HG03045 (cell line): ENCODE results near the gene DHDH.
"Not testable (repeated sequence)": the region's sequence is repeated elsewhere in the genome, so short reads cannot be mapped to it uniquely, and the experiment has no call there.

Source experiments
- ATAC-seq: cut with Tn5 transposase; IDR thresholded peaks from one replicate; pipeline ENCODE4 v1.9.1; 2021; ENCODE audit warnings: mild to moderate bottlenecking, moderate library complexity; ENCODE audit not compliant: unreplicated experiment

The DHDH gene

GRCh38 chr19:48933382-48933932 is at the start of gene DHDH:
Gene DHDH (plus strand): TSS chr19:48933699. CDS start chr19:48933722, 23 bp downstream.
- peak; percentile 68 for ATAC-seq

DNA sequence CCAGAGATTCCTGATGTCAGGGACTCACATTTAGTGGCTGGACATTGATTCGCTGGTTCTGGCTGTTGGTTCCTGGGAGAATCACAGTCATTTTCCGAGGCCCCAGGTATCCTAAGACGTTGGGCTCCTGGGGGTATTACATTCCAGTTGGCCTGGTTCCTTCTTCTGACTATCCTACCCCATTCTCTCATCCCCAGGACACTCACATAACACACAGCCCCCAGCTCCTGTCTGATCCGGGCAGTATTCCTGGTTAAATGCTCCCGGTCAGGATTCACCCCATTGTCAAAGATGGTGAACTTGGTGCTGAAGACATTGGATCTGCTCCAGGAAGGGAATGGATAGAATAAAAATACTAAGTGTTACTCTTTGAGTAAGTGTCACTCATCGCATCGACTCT is 49.8 kb upstream of the DHDH start:
- no peak for ATAC-seq

DNA sequence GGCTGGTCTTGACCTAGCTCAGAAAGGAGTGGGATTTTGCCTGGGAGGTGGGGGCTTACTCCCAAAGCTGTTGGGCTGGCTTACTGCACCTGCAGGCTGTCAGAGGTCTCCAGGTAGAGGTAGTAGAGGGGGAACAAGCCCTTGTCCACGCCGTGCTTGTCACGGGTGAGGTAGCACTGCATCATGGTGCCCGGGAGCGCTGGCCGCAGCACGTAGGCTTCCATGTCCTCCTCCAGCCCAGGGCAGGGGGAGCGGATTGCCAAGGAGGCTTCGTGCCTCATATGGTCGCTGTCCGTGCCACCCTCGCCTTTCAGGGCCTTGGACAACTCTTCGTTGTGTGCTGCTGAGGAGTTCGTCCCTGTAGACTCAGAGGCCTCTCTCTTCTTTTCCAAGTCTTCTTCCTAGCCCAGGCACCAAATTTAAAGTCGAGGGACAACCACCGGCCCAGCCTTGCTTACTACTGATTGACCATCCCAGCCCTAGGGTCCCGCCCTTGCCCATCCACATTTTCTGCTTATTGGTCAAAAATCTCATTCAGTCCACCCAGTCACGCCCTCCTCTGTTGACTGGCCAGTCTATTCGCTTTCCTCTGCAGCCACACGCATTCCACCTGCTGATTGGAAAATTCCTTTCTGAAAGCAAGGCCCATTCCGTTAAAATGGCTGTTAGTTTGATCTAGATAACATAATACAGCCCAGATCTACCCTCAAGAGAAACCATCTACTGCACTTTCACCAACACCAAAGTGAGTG is 45.5 kb upstream of the DHDH start:
- no peak for ATAC-seq

- not testable (repeated sequence) for ATAC-seq
These were observed 44.0 kb upstream of the DHDH start for GRCh38 chr19:48889496-48889895.

GRCh38 chr19:48890551-48890950 is 42.9 kb upstream of the DHDH start:
- ATAC-seq: no peak

GRCh38 chr19:48895226-48895625 is 38.3 kb upstream of the DHDH start:
- no peak for ATAC-seq

GRCh38 chr19:48896191-48896720 is 37.2 kb upstream of the DHDH start:
- ATAC-seq: no peak

DNA sequence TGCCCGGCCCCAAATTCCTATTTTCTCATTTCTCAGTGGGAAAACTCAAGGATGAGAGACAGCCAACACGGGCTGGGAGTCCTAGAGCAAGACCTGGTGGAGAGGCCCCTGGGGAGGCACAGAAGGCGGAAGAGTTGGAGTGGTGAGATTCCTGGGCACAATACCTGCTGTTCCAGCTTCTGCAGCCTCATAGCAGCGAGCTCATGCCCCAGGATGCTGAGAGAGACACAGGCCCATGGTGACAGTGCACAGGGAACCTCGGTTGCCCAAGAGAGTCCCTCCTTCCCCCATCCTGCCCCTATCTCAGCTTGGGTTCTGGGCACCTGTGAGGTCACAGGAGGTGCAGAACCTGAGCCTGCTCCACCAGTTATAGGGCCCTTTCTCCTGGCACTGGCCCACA is 36.3 kb upstream of the DHDH start:
- no peak for ATAC-seq

DNA sequence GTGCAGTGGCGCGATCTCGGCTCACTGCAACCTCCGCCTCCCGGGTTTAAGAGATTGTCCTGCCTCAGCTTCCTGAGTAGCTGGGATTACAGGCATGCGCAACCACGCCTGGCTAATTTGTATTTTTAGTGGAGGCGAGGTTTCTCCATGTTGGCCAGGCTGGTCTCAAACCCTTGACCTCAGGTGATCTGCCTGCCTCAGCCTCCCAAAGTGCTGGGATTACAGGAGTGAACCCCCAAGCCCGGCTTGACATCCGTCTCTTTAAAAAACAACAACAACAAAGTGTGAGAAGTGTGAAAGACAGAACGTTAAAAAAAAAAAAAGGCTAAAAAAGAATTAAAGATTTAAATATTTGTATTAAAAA is 34.1 kb upstream of the DHDH start:
- ATAC-seq: not testable (repeated sequence)

DNA sequence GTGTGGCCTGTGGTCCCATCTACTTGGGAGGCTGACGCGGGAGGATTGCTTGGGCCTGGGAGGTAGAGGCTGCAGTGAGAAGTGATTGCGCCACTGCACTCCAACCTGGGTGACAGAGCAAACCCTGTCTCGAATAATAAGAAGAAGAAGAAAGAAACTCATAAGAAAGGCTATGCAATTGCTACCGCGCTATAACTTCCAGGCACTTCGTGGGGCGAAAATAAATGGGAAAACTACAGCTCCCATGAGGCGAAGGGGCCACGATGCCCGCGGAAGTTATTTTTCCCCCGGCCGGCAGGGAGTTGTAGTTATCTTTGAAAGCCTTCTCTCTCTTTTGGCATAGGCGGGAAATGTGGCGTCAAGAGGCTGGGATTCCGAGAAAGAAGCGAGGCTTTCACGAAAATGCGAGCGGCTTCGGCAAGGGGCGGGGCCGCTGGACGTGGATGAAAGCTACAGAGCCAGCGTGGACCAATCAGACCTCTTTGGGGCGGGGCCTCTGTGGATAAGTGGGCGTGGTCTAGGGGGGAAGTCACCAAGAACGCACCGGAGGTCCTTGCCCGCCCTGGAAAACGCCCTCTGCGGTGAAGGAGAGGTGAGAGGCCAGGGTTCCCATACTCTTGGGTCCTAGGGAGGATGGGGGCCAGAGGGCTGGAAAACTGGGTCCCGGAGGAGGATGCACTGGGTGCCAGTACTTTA is 33.6 kb upstream of the DHDH start, which contains the start of gene NUCB1:
TSS of gene NUCB1 (plus strand) at position 532 of the 696 bp plus-strand sequence. CDS start 485 bp downstream, outside the sequence.
- ATAC-seq: peak; percentile 88

DNA sequence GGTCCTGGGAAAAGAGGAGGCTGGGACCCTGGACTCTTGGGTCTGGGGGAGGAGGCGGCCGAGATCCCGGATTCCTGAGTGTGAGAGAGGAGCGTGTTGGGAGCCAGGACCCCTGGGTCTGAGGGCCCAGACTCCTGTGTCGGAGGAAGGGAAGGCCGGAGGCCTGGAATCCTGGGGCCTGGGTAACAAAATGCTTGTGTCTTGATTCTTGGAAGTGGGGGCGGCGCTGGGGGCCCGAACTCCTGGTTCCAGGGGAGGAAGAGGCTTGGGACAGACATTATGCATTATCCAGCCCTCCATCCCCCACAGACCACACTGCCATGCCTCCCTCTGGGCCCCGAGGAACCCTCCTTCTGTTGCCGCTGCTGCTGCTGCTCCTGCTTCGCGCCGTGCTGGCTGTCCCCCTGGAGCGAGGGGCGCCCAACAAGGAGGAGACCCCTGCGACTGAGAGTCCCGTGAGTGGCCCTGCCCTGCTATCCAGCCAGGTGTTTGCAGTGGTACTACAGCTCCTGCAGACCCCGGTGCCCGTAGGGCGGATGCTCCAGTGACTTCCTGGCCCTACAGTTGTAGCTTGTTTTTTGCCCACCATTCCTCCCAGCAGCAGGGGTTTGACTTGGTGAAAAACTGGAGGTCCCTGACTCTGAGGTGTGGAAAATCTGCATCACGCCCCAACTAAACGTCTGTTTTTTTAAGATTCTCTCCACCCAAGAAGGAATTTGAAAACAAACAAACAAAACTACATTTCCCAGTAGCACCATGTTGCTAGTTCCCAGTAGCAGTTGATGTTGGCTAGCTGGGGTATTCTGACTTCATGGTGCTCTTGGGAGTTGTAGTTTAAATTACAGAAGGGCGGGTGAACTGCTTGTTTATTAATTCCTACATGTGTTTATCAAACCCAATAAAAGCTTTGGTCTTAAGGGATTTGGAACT is 32.8 kb upstream of the DHDH start:
- no peak for ATAC-seq

DNA sequence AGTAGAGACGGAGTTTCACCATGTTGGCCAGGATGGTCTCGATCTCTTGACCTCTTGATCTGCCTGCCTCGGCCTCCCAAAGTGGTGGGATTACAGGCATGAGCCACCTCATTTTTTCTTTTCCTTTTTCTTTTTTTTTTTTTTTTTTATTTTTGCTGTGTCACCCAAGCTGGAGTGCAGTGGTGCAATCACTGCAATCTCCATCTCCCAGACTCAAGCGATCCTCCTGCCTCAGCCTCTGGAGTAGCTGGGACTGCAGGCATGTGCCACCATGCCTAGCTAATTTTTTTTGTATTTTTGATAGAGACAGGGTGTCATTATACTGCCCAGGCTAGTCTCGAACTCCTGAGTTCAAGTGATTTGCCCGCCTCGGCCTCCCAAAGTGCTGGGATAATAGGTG is 31.2 kb upstream of the DHDH start:
- not testable (repeated sequence) for ATAC-seq

DNA sequence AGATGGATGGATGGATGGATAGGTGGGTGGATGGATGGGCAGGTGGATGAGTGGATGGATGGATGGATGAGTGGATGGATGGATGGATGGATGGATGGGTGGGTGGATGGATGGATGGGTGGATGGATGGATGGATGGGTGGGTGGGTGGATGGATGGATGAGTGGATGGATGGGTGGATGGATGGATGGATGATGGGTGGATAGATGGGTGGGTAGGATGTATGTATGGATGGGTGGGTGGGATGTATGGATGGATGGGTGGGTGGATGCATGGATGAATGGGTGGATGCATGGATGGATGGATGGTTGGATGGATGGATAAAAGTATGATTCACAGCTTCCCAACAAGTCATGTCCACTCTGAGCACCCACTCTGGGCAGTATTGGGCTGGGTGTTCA is 29.7 kb upstream of the DHDH start:
- not testable (repeated sequence) for ATAC-seq

- no peak for ATAC-seq
These were observed 27.8 kb upstream of the DHDH start for GRCh38 chr19:48905664-48906063.

- no peak for ATAC-seq
These were observed 27.2 kb upstream of the DHDH start for GRCh38 chr19:48906324-48906723.

- no peak for ATAC-seq
These were observed 25.8 kb upstream of the DHDH start for GRCh38 chr19:48907671-48908070.

- ATAC-seq: not testable (repeated sequence)
These were observed 23.9 kb upstream of the DHDH start for GRCh38 chr19:48909424-48910077.

DNA sequence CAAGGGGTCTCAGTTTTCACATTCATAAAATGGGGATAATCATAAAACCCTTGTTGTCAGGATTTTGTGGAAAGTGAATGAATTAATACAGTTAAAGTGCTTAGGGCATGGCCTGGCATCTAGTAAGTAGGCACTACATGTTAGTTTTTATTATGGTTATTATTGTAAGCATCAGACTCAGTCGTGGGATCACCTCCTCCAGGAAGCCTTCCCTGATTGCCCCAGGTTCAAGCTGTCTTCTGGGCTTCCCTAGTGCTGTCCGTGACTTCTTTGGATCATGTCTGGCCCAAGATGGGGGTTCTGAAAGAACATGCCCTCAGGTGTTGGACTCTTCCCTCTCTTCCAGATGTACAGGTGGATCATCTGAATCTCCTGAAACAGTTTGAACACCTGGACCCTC is 22.7 kb upstream of the DHDH start:
- ATAC-seq: no peak

DNA sequence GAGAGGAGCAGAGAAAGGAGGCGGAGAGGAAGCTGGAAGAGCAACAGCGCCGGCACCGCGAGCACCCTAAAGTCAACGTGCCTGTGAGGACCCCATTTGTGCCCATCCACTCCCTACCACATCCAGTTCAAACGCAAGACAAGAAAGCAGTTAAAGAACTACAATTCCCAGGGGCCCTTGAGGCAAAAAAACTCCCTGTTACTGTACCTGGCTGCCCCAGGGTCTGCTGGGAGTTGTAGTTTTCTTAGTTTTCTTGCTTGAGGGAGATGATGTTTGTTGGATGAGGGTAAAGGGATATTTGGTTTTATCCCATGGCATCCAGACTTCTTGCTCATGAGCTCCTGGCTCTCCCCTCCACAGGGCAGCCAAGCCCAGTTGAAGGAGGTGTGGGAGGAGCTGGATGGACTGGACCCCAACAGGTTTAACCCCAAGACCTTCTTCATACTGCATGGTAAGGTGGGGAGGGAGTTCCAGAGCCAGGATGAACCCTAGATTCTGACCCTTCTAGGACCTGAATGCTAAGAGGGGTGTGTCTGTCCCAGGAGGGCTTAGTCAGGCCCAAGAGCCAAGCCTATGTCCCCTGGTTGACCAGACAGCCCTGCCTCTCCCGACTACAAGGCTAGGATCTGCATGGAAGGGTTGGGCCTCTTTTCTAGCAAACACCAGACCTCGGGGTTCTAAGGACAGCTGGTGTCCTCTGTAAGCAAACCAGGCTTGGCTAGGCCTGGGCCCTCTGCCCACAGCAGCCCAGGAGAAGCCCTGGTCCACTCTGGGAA is 20.2 kb upstream of the DHDH start:
- ATAC-seq: no peak
